Gastrocnemius medialis (tissue), 4 donors: ENCODE data around the gene ZNF415. TPM values are rescaled to one million over a fixed set of nuclear protein-coding genes. Genes with fewer than 3 reads are reported as not detected.
A peak's percentile ranks its signal among the peaks of the same experiment; 100 is the strongest.

Experiments
- ATAC-seq, 2 donors: fragments of 150-250 bp; one replicate each; pipeline ENCODE4 v1.9.1; 2016
- DNase-seq, 2 donors: peaks; one replicate each; pipeline ENCODE4 v3.0.0-alpha.2; 2019
- H3K27ac ChIP-seq, 4 donors: fragments of 200-600 bp; sonication (generic); 1 replicate in 1 of 4; 2 replicates in 3 of 4; pipeline ENCODE4 v1.5.1; 2016 to 2018; ENCODE audit warnings: mild to moderate bottlenecking in 2 of 4, moderate library complexity in 1 of 4
- H3K27me3 ChIP-seq, 3 donors: fragments of 200-600 bp; sonication (generic) in 2 of 3; 1 replicate in 1 of 3; 2 replicates in 2 of 3; pipeline versions ENCODE4 v1.5.1 to v1.6.0; 2016 to 2019; ENCODE audit warnings: mild to moderate bottlenecking in 1 of 3, moderate library complexity in 1 of 3
- H3K36me3 ChIP-seq, 2 donors: fragments of 200-600 bp; sonication (generic) in 1 of 2; one replicate each; pipeline ENCODE4 v1.5.1; 2017 to 2018
- H3K4me1 ChIP-seq, 2 donors: fragments of 200-600 bp; sonication (generic) in 1 of 2; one replicate each; pipeline ENCODE4 v1.5.1; 2016 to 2017; ENCODE audit warnings: mild to moderate bottlenecking in 2 of 2
- H3K4me3 ChIP-seq, 4 donors: fragments of 200-600 bp; sonication (generic) in 3 of 4; 1 replicate in 1 of 4; 2 replicates in 3 of 4; pipeline ENCODE4 v1.5.1; 2016 to 2019; ENCODE audit warnings: mild to moderate bottlenecking in 2 of 4
- H3K9me3 ChIP-seq, 3 donors: fragments of 200-600 bp; sonication (generic) in 2 of 3; 1 replicate in 1 of 3; 2 replicates in 2 of 3; pipeline ENCODE4 v1.5.1; 2016 to 2019
- CTCF ChIP-seq, 5 experiments: fragments of 450-650 bp in 3 of 5; fragments of 200-600 bp in 2 of 5; sonication (generic) in 2 of 5; IDR thresholded peaks in 4 of 5; conservative IDR thresholded peaks in 1 of 5; 1 replicate in 4 of 5; 2 replicates in 1 of 5; pipeline ENCODE4 v1.5.1; 2016 to 2019; ENCODE audit warnings: antibody characterized with exemption in 5 of 5, mild to moderate bottlenecking in 3 of 5, moderate library complexity in 3 of 5
- POLR2A ChIP-seq, 2 donors: fragments of 450-650 bp; IDR thresholded peaks; one replicate each; pipeline ENCODE4 v1.6.1; 2017; ENCODE audit warnings: antibody characterized with exemption in 2 of 2, mild to moderate bottlenecking in 2 of 2, moderate library complexity in 2 of 2
- in situ Hi-C, 4 donors: fragments of 200-750 bp; cut with MboI; loops; one replicate each; pipeline versions ENCODE4 v1.15.0 to v1.8.0; 2017; ENCODE audit warnings: low sequenced_read_pairs in 4 of 4
- intact Hi-C: fragments of 100-400 bp; cut with DNase I; formaldehyde crosslinking; loops from one replicate; pipeline ENCODE4 v1.15.1; 2023; ENCODE audit warnings: low total_unique reads
- total RNA-seq, 4 donors: library from RNA; depleted of rRNA; stranded (reverse); fragments of >200 nt; gene quantifications; one replicate each; pipeline versions ENCODE4 v1.1.0 to v1.2.3, GENCODE V29; 2016

ZNF415 gene
- total RNA-seq, 4 donors from 2014 or later = 1.6 to 4.0 (median 3.7) TPM

- DNase-seq = no peak
- no peak for ATAC-seq
- H3K9me3 ChIP-seq = no peaks in the 10 kb centered on the region
- in situ Hi-C loops (no loop called here), intact Hi-C loops (loop anchor here (2.0 to 5.0 kb wide), 2 partner anchors 25 to 40 kb away; partner anchors contain the start of gene ZNF415)
- H3K27ac ChIP-seq = peak overlapping the region; percentile 60 to 79 (median 77)
- peak overlapping the region; percentile 61 to 82 (median 70) for H3K4me3 ChIP-seq
- H3K27me3 ChIP-seq = no peaks in the 10 kb centered on the region
- TF ChIP-seq POLR2A (IDR thresholded peaks at IDR 0.05) (no peak), CTCF (IDR thresholded peaks at IDR 0.05 in 4 of 5, conservative IDR thresholded peaks at IDR 0.05 in 1 of 5) (no peak)
- H3K36me3 ChIP-seq = peaks cover 0 to 14% of the 10 kb centered on the region in 2 donors
- H3K4me1 ChIP-seq = peaks cover 0 to 17% of the 10 kb centered on the region in 2 donors
Measured at GRCh38 chr19:53157626-53158025, 24.9 kb upstream of the ZNF415 start.

- Histone ChIP-seq H3K27me3 (no peaks in the 10 kb centered on the region), H3K27ac (peak overlapping the region in 2 of 4 donors; percentile 54 to 79), H3K4me3 (peak overlapping the region in 2 of 4 donors; percentile 1 to 76), H3K36me3 (peaks cover 0 to 18% of the 10 kb centered on the region in 2 donors), H3K9me3 (no peaks in the 10 kb centered on the region), H3K4me1 (peaks cover 0 to 17% of the 10 kb centered on the region in 2 donors)
- intact Hi-C loops = loop anchor here (5.0 kb wide), 1 partner anchor 40 kb away; no protein-coding TSS in a partner anchor
- TF ChIP-seq POLR2A (IDR thresholded peaks at IDR 0.05) (no peak), CTCF (IDR thresholded peaks at IDR 0.05 in 4 of 5, conservative IDR thresholded peaks at IDR 0.05 in 1 of 5) (no peak)
- no peak for DNase-seq
- ATAC-seq = no peak
- in situ Hi-C loops = no loop called here
Measured at GRCh38 chr19:53156850-53157249, 24.1 kb upstream of the ZNF415 start.

- TF ChIP-seq POLR2A (IDR thresholded peaks at IDR 0.05) (no peak), CTCF (IDR thresholded peaks at IDR 0.05 in 4 of 5, conservative IDR thresholded peaks at IDR 0.05 in 1 of 5) (no peak)
- peaks cover 0 to 41% (median 2%) of the 10 kb centered on the region in 3 donors for H3K9me3 ChIP-seq
- no peak for ATAC-seq
- intact Hi-C loops = no loop called here
- no peaks in the 10 kb centered on the region for H3K4me1 ChIP-seq
- H3K4me3 ChIP-seq = no peak overlapping the region
- DNase-seq = no peak
- H3K36me3 ChIP-seq = peaks cover 3 to 88% of the 10 kb centered on the region in 2 donors
- H3K27me3 ChIP-seq = no peaks in the 10 kb centered on the region
- in situ Hi-C loops = no loop called here
- H3K27ac ChIP-seq = no peak overlapping the region
Measured at GRCh38 chr19:53147645-53148044, 14.9 kb upstream of the ZNF415 start.

- H3K4me3 ChIP-seq = no peak overlapping the region
- H3K36me3 ChIP-seq = peaks cover 15 to 46% of the 10 kb centered on the region in 2 donors
- TF ChIP-seq POLR2A (IDR thresholded peaks at IDR 0.05) (no peak), CTCF (IDR thresholded peaks at IDR 0.05 in 4 of 5, conservative IDR thresholded peaks at IDR 0.05 in 1 of 5) (no peak)
- intact Hi-C loops = no loop called here
- H3K27ac ChIP-seq = no peak overlapping the region
- peaks cover 0 to 49% (median 20%) of the 10 kb centered on the region in 3 donors for H3K9me3 ChIP-seq
- no peak for ATAC-seq
- H3K4me1 ChIP-seq = no peaks in the 10 kb centered on the region
- DNase-seq = no peak
- no peaks in the 10 kb centered on the region for H3K27me3 ChIP-seq
- in situ Hi-C loops = no loop called here
Measured at GRCh38 chr19:53140351-53140750, 7.6 kb upstream of the ZNF415 start.

- Histone ChIP-seq H3K4me3 (no peak overlapping the region), H3K9me3 (peaks cover 0 to 34% (median 16%) of the 10 kb centered on the region in 3 donors), H3K27ac (no peak overlapping the region), H3K4me1 (peaks cover 7 to 8% of the 10 kb centered on the region in 2 donors), H3K36me3 (peaks cover 3 to 13% of the 10 kb centered on the region in 2 donors), H3K27me3 (peaks cover 0 to 4% (median 0%) of the 10 kb centered on the region in 3 donors)
- in situ Hi-C loops (no loop called here), intact Hi-C loops (no loop called here)
- no peak for ATAC-seq
- DNase-seq = no peak
- no peak for TF ChIP-seq CTCF (IDR thresholded peaks at IDR 0.05 in 4 of 5, conservative IDR thresholded peaks at IDR 0.05 in 1 of 5)
- TF ChIP-seq POLR2A (IDR thresholded peaks at IDR 0.05) = no peak
Measured at GRCh38 chr19:53136432-53136831, 3.7 kb upstream of the ZNF415 start.
